GM18519 (cell line): Measurements from ENCODE around the gene TLR2.

Source experiments
- ATAC-seq: cut with Tn5 transposase; IDR thresholded peaks from one replicate; pipeline ENCODE4 v1.9.1; 2021; ENCODE audit warnings: mild to moderate bottlenecking, moderate library complexity; ENCODE audit not compliant: unreplicated experiment, low FRiP score

TLR2 gene

GRCh38 chr4:153684182-153684970 lies at the start of gene TLR2:
Gene TLR2, plus strand, starts transcription at chr4:153684280. Its CDS starts 18,628 bp downstream, at chr4:153702908.
- peak; percentile 92 for ATAC-seq

- no peak for ATAC-seq
These were observed 49.2 kb upstream of the TLR2 start for GRCh38 chr4:153634738-153635353.

GRCh38 chr4:153635846-153636245 lies 48.2 kb upstream of the TLR2 start:
- no peak for ATAC-seq

- no peak for ATAC-seq
These were observed 46.9 kb upstream of the TLR2 start for GRCh38 chr4:153637201-153637600.

GRCh38 chr4:153638011-153638410 lies 46.1 kb upstream of the TLR2 start:
- no peak for ATAC-seq

- no peak for ATAC-seq
These were observed 45.1 kb upstream of the TLR2 start for GRCh38 chr4:153638999-153639398.

GRCh38 chr4:153639833-153640802 lies 44.0 kb upstream of the TLR2 start:
- ATAC-seq = no peak

- no peak for ATAC-seq
These were observed 42.5 kb upstream of the TLR2 start for GRCh38 chr4:153641532-153641931.

GRCh38 chr4:153643406-153644383 lies 40.4 kb upstream of the TLR2 start:
- peak; percentile 88 for ATAC-seq

GRCh38 chr4:153645183-153645582 lies 38.9 kb upstream of the TLR2 start:
- no peak for ATAC-seq

- no peak for ATAC-seq
These were observed 37.8 kb upstream of the TLR2 start for GRCh38 chr4:153646261-153646660.

GRCh38 chr4:153646978-153647377 lies 37.1 kb upstream of the TLR2 start:
- no peak for ATAC-seq

GRCh38 chr4:153647975-153648374 lies 36.1 kb upstream of the TLR2 start:
- ATAC-seq = no peak

GRCh38 chr4:153649572-153649991 lies 34.5 kb upstream of the TLR2 start:
- ATAC-seq = no peak

- ATAC-seq = no peak
These were observed 33.0 kb upstream of the TLR2 start for GRCh38 chr4:153651116-153651515.

- ATAC-seq = no peak
These were observed 32.5 kb upstream of the TLR2 start for GRCh38 chr4:153651587-153651986.

- ATAC-seq = no peak
These were observed 31.9 kb upstream of the TLR2 start for GRCh38 chr4:153652051-153652784.

- no peak for ATAC-seq
These were observed 29.0 kb upstream of the TLR2 start for GRCh38 chr4:153655002-153655541.

- no peak for ATAC-seq
These were observed 28.2 kb upstream of the TLR2 start for GRCh38 chr4:153655928-153656327.
